Measurements from ENCODE around the gene PGR.

DNA sequence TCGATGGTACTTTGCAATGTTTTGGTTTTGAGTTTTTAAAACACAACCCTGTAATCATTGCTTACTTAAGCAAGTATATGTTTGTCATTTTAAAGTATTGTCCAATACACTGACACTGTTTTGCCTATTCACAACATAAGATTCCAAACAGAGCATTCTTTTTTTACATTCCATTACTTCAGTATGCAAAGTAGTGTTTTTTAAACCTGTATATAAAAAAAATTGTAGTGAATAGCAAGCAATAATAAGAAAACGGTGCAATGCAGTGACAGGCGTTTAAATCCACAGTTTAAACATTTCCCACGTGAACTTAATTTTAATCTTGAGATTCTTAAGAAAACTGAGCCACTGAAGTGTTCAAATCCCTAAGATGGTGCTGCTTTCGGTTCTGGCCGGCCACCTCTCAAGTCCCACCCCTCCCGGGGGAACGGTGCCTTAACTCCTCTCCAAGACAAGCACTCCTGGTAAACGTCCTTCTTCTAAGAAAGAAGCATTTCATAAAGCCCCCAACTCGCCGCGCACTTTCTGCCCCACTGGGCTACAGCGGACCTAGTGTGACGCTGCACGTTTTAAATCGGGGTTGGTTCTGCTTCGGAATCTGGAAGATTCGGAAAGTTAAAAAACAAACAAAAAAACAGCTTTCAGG, 2.9 kb downstream of the PGR start:
- TF ChIP-seq, protein P1, sequence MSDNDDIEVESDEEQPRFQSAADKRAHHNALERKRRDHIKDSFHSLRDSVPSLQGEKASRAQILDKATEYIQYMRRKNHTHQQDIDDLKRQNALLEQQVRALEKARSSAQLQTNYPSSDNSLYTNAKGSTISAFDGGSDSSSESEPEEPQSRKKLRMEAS (IDR thresholded peaks at IDR 0.05), result no peak
- TF ChIP-seq CEBPB (IDR thresholded peaks at IDR 0.05) (no peak), TCF12 (IDR thresholded peaks at IDR 0.05; ENCODE audit: low read depth) (no peak), NFIC (IDR thresholded peaks at IDR 0.05) (no peak), EP300 (IDR thresholded peaks at IDR 0.05; ENCODE audit: borderline replicate concordance) (no peak; the same call in 1 of the 2 replicates), EGR1 (IDR thresholded peaks at IDR 0.05) (no peak), ZBTB7A (IDR thresholded peaks at IDR 0.05; ENCODE audit: low read depth) (no peak), REST (IDR thresholded peaks at IDR 0.05; ENCODE audit: low read depth) (no peak), TEAD4 (IDR thresholded peaks at IDR 0.05) (no peak), CREB1 (IDR thresholded peaks at IDR 0.05; ENCODE audit: low read depth) (no peak)

All from Ishikawa (cell line).